Islet of Langerhans (tissue), 1 donor: ENCODE results near the gene STX8.

Source experiments
- FAIRE-seq: peaks from one replicate; lab custom pipeline; 2011; peaks lifted over from hg19 to GRCh38; lab: Jason Lieb, UNC

The STX8 gene

DNA sequence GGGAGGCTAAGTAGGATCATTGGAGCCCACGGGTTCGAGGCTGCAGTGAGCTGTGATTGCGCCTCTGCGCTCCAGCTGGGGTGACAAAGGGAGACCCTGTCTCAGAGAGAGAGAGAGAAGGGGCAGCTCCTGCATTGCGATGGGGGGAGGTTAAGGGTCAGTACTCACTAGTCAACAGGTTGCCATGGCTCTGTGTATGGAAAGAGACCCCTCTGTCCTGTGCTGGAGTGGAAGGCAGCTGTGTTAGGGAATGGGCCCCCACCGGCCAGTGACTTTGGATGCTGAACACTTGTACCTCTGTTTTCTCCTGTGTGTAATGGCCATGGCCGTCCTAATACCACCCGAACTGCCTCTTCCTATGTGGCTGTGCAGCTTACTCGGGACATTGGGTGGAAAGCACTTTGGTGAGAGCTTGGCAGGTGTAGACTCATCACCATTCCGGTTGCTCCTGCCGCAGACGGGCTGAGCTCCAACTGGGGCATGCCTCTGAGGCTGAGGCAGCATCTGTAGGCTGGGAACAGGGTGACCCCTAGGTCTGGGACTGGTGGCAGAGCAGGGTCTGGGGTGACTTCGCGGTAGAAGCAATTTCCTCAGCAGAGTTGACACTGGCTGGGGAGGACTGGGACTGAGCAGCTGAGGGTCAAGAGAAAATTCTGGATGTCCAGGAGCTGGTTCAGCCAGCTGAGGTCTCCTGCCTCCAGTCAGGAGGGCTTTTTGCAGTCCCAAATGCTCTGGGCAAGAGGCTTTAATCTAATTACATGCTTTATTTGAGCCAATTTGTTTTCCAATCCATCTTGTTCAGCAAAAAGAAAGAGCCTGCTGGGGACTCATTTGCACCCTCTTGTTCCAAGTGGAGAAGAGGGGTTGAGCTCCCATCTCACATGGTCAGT lies 369.9 kb downstream of the STX8 start:
- FAIRE-seq, result no peak

DNA sequence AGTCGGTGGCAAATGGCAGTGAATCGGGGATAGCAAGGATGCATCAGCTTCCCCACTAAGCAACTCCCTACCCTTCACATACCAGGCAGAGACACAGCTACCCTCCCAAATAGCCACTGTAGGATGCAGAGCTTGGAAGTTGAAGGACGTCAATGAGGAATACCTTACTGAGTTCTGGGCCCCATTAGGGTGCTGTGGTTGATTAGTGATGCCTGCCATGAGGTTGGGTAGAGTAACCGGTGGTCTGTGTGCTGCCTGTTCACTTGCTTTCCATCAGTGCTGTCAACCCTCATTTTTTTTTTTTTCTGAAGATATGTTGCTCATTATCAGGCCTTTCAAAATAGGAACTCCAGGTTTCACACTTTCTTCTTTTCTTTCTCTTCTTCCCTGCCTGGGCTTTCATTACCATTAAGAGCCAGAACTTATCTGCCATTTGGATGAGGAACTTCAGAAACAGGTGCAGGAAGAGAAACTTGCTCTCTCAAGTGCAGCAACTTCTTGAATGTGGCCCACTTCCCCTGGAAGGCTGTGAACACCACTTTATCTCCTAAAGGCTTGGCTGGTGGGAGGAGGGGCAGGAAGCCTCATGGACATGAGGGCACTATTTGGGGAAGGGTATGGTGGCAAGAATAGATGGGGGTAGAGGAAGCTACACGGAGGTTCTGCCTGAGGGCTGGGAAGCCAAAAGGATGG lies 370.8 kb downstream of the STX8 start:
- no peak for FAIRE-seq

DNA sequence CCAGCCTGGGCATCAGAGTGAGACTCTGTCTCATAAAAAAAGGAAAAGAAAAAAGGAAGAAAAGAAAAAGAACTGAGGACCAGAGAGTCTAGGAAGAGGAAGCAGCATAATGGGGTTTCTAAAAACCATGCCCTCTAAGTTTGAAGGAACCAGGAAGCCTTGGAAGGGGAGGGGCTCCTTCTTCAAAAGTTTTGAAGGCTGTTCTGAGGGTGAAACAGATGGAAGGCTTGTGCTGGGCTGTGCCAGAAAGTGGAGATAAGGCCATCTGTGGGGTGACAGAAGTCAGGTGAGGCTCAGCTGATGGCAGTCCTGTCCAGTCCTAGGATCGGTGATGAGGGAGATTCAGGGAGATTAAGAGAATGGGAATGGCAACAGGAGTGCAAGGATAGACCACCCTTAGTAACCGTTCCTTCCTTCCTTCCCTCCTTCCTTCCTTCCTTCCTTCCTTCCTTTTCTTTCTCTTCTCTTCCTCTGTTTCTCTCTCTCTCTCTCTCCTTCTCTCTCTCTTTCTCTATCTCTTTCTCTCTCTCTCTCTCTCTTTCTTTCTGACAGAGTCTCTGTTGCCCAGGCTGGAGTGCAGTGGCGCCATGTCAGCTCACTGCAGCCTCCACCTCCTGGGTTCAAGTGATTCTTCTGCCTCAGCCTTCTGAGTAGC lies 371.7 kb downstream of the STX8 start:
- no peak for FAIRE-seq

DNA sequence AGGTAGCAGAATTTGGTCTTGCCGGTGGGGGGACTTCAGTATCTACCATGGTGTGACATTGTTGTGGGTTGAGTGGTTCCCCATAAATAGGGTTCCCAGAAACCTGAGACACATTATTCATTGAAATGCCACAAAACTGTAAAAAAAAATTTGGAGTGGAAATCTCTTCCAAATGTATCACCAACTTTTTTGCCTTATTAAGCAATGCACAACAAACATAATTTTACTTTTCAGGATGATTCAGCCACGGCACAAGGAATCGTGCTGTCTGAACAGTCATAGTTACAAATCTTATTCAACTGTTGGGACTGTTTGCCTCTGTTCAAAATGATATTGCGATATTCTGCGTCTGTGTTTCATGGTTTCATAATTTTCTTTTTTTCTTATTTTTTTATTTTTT lies 373.1 kb downstream of the STX8 start:
- no peak for FAIRE-seq

DNA sequence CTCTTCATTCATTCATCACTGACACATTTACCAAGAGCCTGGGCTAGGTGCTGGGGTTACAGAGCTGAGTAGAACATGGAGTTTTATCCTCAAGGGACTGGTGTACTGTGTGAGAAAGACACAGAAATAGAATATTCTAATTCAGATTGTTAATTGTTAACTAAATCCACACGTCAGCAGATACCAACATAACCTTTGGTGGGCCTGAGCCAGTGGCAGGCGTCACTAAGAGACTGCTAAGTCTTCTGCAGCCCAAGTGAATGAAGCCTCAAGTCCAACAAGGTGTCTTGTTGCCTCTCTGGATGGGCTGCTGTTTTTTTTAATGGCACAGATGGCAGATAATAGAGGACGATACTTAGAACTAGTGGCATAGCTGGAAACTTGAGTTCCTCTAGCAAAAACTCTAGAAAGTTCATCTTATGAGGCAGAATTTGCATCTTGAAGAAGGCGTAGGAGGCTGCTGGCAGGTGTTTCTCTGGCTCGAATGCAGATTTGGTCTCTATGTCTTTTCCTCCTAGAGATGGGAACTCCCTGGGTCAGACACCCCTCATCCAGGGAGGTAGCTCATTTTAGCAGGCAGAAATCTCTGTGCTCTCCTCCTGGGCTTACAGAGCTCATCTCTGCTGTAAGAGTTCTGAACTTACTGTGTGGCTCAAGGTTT lies 374.8 kb downstream of the STX8 start:
- FAIRE-seq, result no peak
